Neural cell (in vitro differentiated cells): Measurements from ENCODE around the gene HERPUD1.

ENCODE experiments used
- EP300 ChIP-seq: fragments of 450-650 bp; conservative IDR thresholded peaks from 2 replicates; pipeline ENCODE4 v1.6.1; 2014; ENCODE audit warnings: antibody characterized with exemption, mild to moderate bottlenecking, moderate library complexity; ENCODE audit not compliant: poor library complexity, severe bottlenecking
- EZH2 ChIP-seq: fragments of 200-600, 300-800 bp; shearing (Covaris generic), sonication (generic); IDR thresholded peaks from 2 replicates; pipeline ENCODE4 v1.6.1; 2014; ENCODE audit warnings: antibody characterized with exemption, low read length, borderline replicate concordance, mild to moderate bottlenecking; ENCODE audit not compliant: insufficient read depth, poor library complexity, severe bottlenecking
- POLR2AphosphoS5 ChIP-seq: IDR thresholded peaks from 2 replicates; pipeline ENCODE4 v1.6.1; 2012
- RAD21 ChIP-seq: fragments of 450-650 bp; conservative IDR thresholded peaks from 2 replicates; pipeline ENCODE4 v1.6.1; 2014; ENCODE audit warnings: antibody characterized with exemption, mild to moderate bottlenecking, moderate library complexity
- SMC3 ChIP-seq: fragments of 450-650 bp; conservative IDR thresholded peaks from 2 replicates; pipeline ENCODE4 v1.6.1; 2014; ENCODE audit warnings: antibody characterized with exemption, mild to moderate bottlenecking, moderate library complexity; ENCODE audit not compliant: poor library complexity
- TAF1 ChIP-seq: IDR thresholded peaks from 2 replicates; pipeline ENCODE4 v1.6.1; 2012; ENCODE audit warnings: low read depth
- TF ChIP-seq, protein P1 (sequence below): fragments of 450-650 bp; IDR thresholded peaks from 2 replicates; pipeline ENCODE4 v1.5.1; 2014; ENCODE audit warnings: antibody characterized with exemption, mild to moderate bottlenecking, moderate library complexity; ENCODE audit not compliant: poor library complexity, severe bottlenecking

DNA sequence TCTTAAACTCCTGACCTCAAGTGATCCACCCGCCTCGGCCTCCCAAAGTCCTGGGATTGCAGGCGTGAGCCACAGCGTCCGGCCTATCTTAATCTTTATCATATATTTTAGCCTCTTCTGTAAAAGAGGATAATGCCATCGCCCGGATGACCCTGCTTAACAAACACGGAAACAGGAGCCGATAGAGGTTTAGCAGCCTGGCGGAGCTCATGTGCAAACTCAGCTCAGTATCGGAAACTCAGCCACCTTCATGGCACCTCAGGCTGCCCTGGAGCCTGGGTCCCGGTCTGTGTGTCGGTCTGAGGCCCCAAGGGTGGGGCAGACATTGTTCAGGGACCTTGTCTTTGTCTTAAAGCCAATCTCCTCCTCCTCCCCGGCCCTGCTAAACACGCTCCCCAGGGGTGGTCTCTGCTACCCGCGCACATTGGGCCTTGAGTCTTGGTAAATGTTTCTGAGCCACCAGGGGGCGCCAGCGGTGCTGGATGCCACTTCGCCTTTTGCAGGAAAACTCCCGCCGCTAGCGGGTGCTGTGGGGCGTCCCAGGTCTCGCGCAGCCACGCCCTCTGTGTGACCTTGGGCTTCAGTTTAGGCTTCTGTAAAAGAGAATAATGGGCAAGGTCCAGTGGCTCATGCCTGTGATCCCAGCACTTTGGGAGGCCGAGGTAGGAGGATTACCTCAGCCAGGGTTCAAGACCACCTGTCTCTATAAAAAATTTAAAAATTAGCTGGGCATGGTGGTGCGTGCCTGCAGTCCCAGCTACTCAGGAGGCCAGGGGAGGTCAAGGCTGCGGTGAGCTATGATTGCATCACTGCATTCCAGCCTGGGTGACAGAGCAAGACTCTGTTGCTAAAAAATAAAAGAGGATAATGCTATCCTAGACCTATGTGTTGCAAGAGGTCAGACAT is 32.6 kb downstream of the HERPUD1 start:
- TF ChIP-seq RAD21 (no peak), EP300 (no peak), POLR2AphosphoS5 (no peak), TAF1 (no peak), EZH2 (no peak), SMC3 (no peak)
- TF ChIP-seq, protein P1, sequence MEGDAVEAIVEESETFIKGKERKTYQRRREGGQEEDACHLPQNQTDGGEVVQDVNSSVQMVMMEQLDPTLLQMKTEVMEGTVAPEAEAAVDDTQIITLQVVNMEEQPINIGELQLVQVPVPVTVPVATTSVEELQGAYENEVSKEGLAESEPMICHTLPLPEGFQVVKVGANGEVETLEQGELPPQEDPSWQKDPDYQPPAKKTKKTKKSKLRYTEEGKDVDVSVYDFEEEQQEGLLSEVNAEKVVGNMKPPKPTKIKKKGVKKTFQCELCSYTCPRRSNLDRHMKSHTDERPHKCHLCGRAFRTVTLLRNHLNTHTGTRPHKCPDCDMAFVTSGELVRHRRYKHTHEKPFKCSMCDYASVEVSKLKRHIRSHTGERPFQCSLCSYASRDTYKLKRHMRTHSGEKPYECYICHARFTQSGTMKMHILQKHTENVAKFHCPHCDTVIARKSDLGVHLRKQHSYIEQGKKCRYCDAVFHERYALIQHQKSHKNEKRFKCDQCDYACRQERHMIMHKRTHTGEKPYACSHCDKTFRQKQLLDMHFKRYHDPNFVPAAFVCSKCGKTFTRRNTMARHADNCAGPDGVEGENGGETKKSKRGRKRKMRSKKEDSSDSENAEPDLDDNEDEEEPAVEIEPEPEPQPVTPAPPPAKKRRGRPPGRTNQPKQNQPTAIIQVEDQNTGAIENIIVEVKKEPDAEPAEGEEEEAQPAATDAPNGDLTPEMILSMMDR, result peak; percentile 49
